Pulmonary artery endothelial cell (primary cell): ENCODE measurements around the gene SCGB1D2. TPM values are rescaled to one million over a fixed set of nuclear protein-coding genes. Genes with fewer than 3 reads are reported as not detected.
A peak's percentile ranks its signal among the peaks of the same experiment; 100 is the strongest.

ENCODE experiments used
- DNase-seq: peaks from one replicate; pipeline ENCODE4 v3.0.0-alpha.2; 2011; ENCODE audit warnings: low read depth, low spot score
- total RNA-seq: library from RNA; depleted of rRNA; stranded (reverse); fragments of >200 nt; gene quantifications from 2 replicates; pipeline ENCODE4 v1.2.3, GENCODE V29; 2014

The SCGB1D2 gene
- total RNA-seq, 1 donor from 2014 or later = not detected

- DNase-seq = no peak
Observed at GRCh38 chr11:62260261-62260953, 18.4 kb downstream of the SCGB1D2 start.

DNA sequence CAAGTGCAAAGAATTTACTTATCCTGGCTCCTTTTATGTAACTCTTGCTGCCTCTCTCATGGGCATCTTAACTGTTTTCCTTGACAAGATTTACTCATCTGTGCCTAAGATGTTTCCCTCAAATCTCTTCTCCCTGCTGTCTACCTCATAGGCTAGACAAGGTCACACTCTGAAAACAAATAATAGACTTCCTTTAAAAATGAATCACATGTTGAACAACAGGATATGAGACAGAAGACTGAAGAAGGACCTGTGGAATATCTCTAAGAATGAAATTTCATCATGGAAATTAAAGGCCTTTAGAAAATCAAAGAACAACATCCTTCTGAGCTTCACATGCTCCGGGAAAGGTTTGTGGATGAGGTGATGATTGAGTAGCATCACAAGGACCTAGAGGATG is 22.0 kb downstream of the SCGB1D2 start:
- peak; percentile 36 for DNase-seq

DNA sequence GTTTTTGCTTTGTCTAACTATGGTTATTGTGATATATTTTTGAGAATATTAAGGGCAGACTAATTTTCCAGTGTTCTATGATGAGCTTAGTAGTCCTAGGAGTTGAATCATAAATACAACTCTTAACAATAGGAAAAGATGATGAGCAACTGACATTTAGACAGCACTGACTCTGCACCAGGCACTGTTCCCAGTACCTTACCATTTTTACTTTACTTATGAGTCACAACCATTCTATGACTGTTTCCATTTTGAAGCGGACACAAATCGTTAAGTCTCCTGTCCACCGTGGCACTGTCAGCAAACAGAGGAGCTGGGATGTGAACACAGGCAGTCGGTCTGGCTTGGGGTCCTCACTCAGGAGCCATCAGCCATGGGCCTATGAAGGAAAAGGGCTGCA is 24.5 kb downstream of the SCGB1D2 start:
- no peak for DNase-seq

GRCh38 chr11:62267050-62267449 is 25.0 kb downstream of the SCGB1D2 start:
- DNase-seq = no peak

DNA sequence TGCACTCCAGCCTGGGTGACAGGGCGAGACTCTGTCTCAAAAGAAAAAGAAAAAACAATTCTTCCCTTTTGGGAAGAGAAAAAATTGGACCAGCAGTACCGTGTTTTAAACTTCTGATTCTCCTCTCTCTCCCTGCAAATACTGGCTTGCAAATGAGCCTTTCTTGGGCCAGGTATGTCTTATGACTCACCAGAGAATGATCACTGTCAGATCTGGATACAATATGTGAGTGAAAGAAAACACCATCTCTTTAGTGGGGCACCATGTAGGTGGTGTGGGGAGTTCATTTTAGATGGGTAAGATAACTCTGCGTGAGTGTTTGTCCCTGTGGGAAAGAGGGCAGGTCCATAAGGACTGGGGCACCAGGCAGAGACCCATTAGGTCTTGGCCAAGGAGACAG is 25.5 kb downstream of the SCGB1D2 start:
- no peak for DNase-seq

- DNase-seq = no peak
Observed at GRCh38 chr11:62269654-62270278, 27.7 kb downstream of the SCGB1D2 start, which contains the start of gene SCGB2A2. Gene SCGB2A2 (plus strand): TSS chr11:62270158. CDS start chr11:62270217, 59 bp downstream.

- DNase-seq = no peak
Observed at GRCh38 chr11:62273284-62273683, 31.2 kb downstream of the SCGB1D2 start.

DNA sequence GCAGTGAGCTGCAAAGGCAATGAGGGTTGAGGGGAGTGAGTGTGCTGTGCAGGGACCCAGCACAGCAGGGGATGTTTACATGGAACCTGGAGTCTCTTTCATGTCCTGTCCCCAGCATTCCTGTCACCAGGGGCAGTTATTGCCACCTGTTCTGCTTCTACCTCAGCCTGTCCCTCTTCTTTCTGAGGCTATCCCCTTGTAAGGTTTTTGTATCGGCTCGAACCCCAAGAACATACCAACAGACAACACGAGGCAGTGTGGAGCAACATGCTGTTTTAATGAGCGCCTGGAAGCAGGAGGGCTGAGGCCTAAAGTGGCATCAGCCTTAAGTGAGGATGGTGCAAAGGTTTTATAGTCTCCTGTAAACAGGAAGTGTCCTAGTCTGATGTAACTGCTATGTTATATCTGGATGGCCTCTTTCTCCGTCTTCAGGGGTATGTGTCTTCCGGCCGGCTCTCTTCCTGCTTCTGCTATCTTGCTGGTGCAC is 31.8 kb downstream of the SCGB1D2 start:
- DNase-seq = no peak

DNA sequence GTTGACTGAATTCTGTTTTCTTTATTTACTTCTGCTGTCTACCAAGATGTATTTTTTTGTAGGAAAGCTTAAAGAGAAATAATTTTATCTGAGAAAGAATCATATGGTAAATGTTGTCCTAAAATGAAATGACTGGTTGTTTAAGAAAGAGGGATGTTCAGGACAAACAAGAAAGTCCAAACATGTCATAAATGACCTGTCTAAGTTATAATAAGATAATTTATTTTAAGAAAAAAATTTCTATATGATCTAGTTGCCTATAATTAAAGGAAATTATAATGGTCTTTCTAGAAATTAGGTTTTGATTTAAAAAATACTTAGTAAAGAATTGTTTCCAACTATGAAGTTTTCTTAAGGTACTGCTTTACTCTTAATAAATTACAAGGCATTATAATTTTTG is 38.4 kb downstream of the SCGB1D2 start:
- no peak for DNase-seq

Other genes with a start within 250 kb of the SCGB1D2 start
- gene INCENP, start 118.2 kb upstream of the SCGB1D2 start, total RNA-seq = 28.5 and 66.7 TPM in 2 replicates
- gene SCGB1D1, start 52.0 kb upstream of the SCGB1D2 start, total RNA-seq = not detected in 2 replicates
- not detected in 2 replicates for gene SCGB2A1, start 33.6 kb upstream of the SCGB1D2 start, total RNA-seq
- gene SCGB2A2, start 27.9 kb downstream of the SCGB1D2 start, total RNA-seq = not detected in 2 replicates
- not detected in 2 replicates for gene SCGB1D4, start 56.8 kb downstream of the SCGB1D2 start, total RNA-seq
- 62.6 and 134 TPM in 2 replicates for gene ASRGL1, start 95.2 kb downstream of the SCGB1D2 start, total RNA-seq
- gene SCGB1A1, start 176.8 kb downstream of the SCGB1D2 start, total RNA-seq = not detected in 2 replicates